GM23338 (cell line): ENCODE data around the gene BMP8A. TPM values are rescaled to one million over a fixed set of nuclear protein-coding genes. Genes with fewer than 3 reads are reported as not detected.

ENCODE experiments used
- ATAC-seq: fragments of 200-7000 bp; cut with Tn5 transposase; 3 replicates; pipeline ENCODE4 v1.9.1; 2020
- DNase-seq: peaks from one replicate; pipeline ENCODE4 v3.0.0-alpha.2; 2015; ENCODE audit warnings: low spot score
- H2AFZ ChIP-seq: fragments of 200-600 bp; sonication (generic); 2 replicates; pipeline ENCODE4 v1.8.0; 2016; ENCODE audit warnings: antibody characterized with exemption, mild to moderate bottlenecking, moderate library complexity
- H3F3A ChIP-seq: fragments of 200-600 bp; sonication (generic); replicated peaks from 2 replicates; pipeline ENCODE4 v1.8.0; 2017; ENCODE audit warnings: antibody characterized with exemption, mixed run types, low read depth
- H3K27ac ChIP-seq: fragments of 200-600 bp; sonication (generic); 2 replicates; pipeline ENCODE4 v1.6.1; 2016; ENCODE audit warnings: low read depth
- H3K27me3 ChIP-seq: fragments of 200-600 bp; sonication (generic); 2 replicates; pipeline ENCODE4 v1.8.0; 2016; ENCODE audit warnings: mild to moderate bottlenecking, mixed run types, moderate library complexity; ENCODE audit not compliant: insufficient read depth
- H3K36me3 ChIP-seq: fragments of 200-600 bp; sonication (generic); 2 replicates; pipeline ENCODE4 v1.8.0; 2016; ENCODE audit warnings: mild to moderate bottlenecking; ENCODE audit not compliant: insufficient read depth
- H3K4me1 ChIP-seq: fragments of 200-600 bp; sonication (generic); 2 replicates; pipeline ENCODE4 v1.8.0; 2016; ENCODE audit warnings: mild to moderate bottlenecking, moderate library complexity; ENCODE audit not compliant: insufficient read depth
- H3K4me2 ChIP-seq: fragments of 200-600 bp; sonication (generic); 2 replicates; pipeline ENCODE4 v1.7.1; 2017; ENCODE audit warnings: mixed run types
- H3K4me3 ChIP-seq: fragments of 200-600 bp; sonication (generic); 2 replicates; pipeline ENCODE4 v1.6.1; 2016; ENCODE audit warnings: mixed run types
- H3K79me2 ChIP-seq: fragments of 200-600 bp; sonication (generic); replicated peaks from 2 replicates; pipeline ENCODE4 v1.8.0; 2017; ENCODE audit warnings: mild to moderate bottlenecking; ENCODE audit not compliant: insufficient read depth
- H3K9me2 ChIP-seq: fragments of 200-600 bp; sonication (generic); 2 replicates; pipeline ENCODE4 v1.8.0; 2017; ENCODE audit not compliant: insufficient read depth
- H4K20me1 ChIP-seq: fragments of 200-600 bp; sonication (generic); replicated peaks from 2 replicates; pipeline ENCODE4 v1.8.0; 2017; ENCODE audit warnings: mild to moderate bottlenecking; ENCODE audit not compliant: insufficient read depth
- H3K27ac Mint-ChIP-seq: 2 replicates; pipeline ENCODE4 v1.8.0; 2020; ENCODE audit warnings: inconsistent platforms, mild to moderate bottlenecking, moderate library complexity, mixed read lengths
- H3K27me3 Mint-ChIP-seq: 3 replicates; pipeline ENCODE4 v1.8.0; 2022; ENCODE audit warnings: low read depth, mild to moderate bottlenecking, moderate library complexity, mixed read lengths, inconsistent platforms; ENCODE audit not compliant: insufficient read depth, poor library complexity
- H3K36me3 Mint-ChIP-seq: 3 replicates; pipeline ENCODE4 v1.8.0; 2021; ENCODE audit warnings: low read depth, mild to moderate bottlenecking, inconsistent platforms, moderate library complexity, mixed read lengths
- H3K4me1 Mint-ChIP-seq: 3 replicates; pipeline ENCODE4 v1.8.0; 2020; ENCODE audit warnings: mild to moderate bottlenecking, inconsistent platforms, mixed read lengths
- H3K4me3 Mint-ChIP-seq: 3 replicates; pipeline ENCODE4 v1.8.0; 2021; ENCODE audit warnings: moderate library complexity, mild to moderate bottlenecking, inconsistent platforms, mixed read lengths
- H3K9me3 Mint-ChIP-seq: 3 replicates; pipeline ENCODE4 v1.8.0; 2020; ENCODE audit warnings: moderate library complexity, mild to moderate bottlenecking, inconsistent platforms, mixed read lengths
- EZH2phosphoT487 ChIP-seq: fragments of 200-600 bp; sonication (generic); IDR thresholded peaks from one replicate; pipeline ENCODE4 v1.8.1; 2018; ENCODE audit warnings: antibody characterized with exemption; ENCODE audit not compliant: unreplicated experiment
- JUNB ChIP-seq: IDR thresholded peaks from one replicate; pipeline ENCODE4 v1.6.1; 2016; ENCODE audit warnings: antibody characterized with exemption; ENCODE audit not compliant: unreplicated experiment
- POLR2AphosphoS5 ChIP-seq: IDR thresholded peaks from 2 replicates; pipeline ENCODE4 v1.6.1; 2016; ENCODE audit warnings: antibody characterized with exemption, low read depth
- STAT1 ChIP-seq: IDR thresholded peaks from one replicate; pipeline ENCODE4 v1.6.1; 2016; ENCODE audit warnings: antibody characterized with exemption; ENCODE audit not compliant: unreplicated experiment
- ZNF114 ChIP-seq: fragments of 250-450 bp; sonication (Bioruptor Pico); IDR thresholded peaks from 2 replicates; pipeline ENCODE4 v1.5.0; 2020; ENCODE audit warnings: mild to moderate bottlenecking, moderate library complexity
- polyA plus RNA-seq: library from polyadenylated mRNA; unstranded; fragments of >200 nt; fragmentation: Nextera tagmentation; extraction: Ambion mirVana; gene quantifications from 2 replicates; pipeline ENCODE4 v1.2.1, GENCODE V29; 2016
- total RNA-seq: library from RNA; depleted of rRNA; stranded (reverse); fragments of >200 nt; shearing (Covaris generic); gene quantifications from 2 replicates; pipeline ENCODE4 v1.2.3, GENCODE V29; 2014
- TF ChIP-seq, protein P1 (sequence below): fragments of 250-450 bp; sonication (Bioruptor Pico); IDR thresholded peaks from 2 replicates; pipeline ENCODE4 v1.5.0; 2020; ENCODE audit warnings: mild to moderate bottlenecking, moderate library complexity
- TF ChIP-seq, protein P2 (sequence below): IDR thresholded peaks from 2 replicates; pipeline ENCODE4 v1.6.1; 2016; ENCODE audit warnings: antibody characterized with exemption

BMP8A gene
- total and polyA plus RNA-seq, 2 experiments from 2014 or later, result 0.34 to 0.63 TPM

DNA sequence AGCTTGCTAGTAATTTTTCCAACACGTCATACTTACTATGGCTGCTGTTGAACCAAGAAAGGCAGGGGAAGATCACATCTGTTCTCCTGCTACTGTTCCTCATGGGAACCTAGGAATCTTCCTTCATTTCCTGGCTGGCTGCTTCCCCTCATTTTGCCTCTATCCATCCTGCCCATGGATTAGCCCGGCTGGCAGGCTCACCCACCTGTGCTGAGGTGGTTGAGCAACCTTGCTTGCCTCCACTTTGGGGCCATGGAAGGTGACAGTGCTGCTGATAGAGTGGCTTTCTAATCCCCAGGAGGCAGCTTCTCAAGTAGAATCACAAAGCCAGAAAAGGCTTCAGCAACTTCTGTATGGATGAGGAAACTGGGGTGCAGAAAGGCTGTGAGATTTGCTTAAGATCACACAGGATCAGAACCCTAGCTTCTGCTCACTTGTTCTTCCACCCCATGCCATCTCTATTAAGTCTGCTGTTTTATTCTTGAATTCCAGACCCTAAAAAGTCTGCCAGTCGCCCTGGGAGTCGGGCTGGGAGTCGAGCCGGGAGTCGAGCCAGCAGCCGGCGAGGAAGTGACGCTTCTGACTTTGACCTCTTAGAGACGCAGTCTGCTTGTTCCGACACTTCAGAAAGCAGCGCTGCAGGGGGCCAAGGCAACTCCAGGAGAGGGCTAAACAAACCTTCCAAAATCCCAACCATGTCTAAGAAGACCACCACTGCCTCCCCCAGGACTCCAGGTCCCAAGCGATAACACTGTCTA is 6.2 kb upstream of the BMP8A start (continued):
- TF ChIP-seq, protein P1, sequence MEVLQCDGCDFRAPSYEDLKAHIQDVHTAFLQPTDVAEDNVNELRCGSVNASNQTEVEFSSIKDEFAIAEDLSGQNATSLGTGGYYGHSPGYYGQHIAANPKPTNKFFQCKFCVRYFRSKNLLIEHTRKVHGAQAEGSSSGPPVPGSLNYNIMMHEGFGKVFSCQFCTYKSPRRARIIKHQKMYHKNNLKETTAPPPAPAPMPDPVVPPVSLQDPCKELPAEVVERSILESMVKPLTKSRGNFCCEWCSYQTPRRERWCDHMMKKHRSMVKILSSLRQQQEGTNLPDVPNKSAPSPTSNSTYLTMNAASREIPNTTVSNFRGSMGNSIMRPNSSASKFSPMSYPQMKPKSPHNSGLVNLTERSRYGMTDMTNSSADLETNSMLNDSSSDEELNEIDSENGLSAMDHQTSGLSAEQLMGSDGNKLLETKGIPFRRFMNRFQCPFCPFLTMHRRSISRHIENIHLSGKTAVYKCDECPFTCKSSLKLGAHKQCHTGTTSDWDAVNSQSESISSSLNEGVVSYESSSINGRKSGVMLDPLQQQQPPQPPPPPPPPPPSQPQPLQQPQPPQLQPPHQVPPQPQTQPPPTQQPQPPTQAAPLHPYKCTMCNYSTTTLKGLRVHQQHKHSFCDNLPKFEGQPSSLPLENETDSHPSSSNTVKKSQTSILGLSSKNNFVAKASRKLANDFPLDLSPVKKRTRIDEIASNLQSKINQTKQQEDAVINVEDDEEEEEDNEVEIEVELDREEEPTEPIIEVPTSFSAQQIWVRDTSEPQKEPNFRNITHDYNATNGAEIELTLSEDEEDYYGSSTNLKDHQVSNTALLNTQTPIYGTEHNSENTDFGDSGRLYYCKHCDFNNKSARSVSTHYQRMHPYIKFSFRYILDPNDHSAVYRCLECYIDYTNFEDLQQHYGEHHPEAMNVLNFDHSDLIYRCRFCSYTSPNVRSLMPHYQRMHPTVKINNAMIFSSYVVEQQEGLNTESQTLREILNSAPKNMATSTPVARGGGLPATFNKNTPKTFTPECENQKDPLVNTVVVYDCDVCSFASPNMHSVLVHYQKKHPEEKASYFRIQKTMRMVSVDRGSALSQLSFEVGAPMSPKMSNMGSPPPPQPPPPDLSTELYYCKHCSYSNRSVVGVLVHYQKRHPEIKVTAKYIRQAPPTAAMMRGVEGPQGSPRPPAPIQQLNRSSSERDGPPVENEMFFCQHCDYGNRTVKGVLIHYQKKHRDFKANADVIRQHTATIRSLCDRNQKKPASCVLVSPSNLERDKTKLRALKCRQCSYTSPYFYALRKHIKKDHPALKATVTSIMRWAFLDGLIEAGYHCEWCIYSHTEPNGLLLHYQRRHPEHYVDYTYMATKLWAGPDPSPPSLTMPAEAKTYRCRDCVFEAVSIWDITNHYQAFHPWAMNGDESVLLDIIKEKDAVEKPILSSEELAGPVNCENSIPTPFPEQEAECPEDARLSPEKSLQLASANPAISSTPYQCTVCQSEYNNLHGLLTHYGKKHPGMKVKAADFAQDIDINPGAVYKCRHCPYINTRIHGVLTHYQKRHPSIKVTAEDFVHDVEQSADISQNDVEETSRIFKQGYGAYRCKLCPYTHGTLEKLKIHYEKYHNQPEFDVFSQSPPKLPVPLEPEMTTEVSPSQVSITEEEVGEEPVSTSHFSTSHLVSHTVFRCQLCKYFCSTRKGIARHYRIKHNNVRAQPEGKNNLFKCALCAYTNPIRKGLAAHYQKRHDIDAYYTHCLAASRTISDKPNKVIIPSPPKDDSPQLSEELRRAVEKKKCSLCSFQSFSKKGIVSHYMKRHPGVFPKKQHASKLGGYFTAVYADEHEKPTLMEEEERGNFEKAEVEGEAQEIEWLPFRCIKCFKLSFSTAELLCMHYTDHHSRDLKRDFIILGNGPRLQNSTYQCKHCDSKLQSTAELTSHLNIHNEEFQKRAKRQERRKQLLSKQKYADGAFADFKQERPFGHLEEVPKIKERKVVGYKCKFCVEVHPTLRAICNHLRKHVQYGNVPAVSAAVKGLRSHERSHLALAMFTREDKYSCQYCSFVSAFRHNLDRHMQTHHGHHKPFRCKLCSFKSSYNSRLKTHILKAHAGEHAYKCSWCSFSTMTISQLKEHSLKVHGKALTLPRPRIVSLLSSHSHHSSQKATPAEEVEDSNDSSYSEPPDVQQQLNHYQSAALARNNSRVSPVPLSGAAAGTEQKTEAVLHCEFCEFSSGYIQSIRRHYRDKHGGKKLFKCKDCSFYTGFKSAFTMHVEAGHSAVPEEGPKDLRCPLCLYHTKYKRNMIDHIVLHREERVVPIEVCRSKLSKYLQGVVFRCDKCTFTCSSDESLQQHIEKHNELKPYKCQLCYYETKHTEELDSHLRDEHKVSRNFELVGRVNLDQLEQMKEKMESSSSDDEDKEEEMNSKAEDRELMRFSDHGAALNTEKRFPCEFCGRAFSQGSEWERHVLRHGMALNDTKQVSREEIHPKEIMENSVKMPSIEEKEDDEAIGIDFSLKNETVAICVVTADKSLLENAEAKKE (CRISPR knock-in tag), result no peak
- TF ChIP-seq STAT1 (no peak), ZNF114 (no peak), EZH2phosphoT487 (no peak), POLR2AphosphoS5 (no peak)
- TF ChIP-seq, protein P2, sequence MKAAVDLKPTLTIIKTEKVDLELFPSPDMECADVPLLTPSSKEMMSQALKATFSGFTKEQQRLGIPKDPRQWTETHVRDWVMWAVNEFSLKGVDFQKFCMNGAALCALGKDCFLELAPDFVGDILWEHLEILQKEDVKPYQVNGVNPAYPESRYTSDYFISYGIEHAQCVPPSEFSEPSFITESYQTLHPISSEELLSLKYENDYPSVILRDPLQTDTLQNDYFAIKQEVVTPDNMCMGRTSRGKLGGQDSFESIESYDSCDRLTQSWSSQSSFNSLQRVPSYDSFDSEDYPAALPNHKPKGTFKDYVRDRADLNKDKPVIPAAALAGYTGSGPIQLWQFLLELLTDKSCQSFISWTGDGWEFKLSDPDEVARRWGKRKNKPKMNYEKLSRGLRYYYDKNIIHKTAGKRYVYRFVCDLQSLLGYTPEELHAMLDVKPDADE, result no peak

DNA sequence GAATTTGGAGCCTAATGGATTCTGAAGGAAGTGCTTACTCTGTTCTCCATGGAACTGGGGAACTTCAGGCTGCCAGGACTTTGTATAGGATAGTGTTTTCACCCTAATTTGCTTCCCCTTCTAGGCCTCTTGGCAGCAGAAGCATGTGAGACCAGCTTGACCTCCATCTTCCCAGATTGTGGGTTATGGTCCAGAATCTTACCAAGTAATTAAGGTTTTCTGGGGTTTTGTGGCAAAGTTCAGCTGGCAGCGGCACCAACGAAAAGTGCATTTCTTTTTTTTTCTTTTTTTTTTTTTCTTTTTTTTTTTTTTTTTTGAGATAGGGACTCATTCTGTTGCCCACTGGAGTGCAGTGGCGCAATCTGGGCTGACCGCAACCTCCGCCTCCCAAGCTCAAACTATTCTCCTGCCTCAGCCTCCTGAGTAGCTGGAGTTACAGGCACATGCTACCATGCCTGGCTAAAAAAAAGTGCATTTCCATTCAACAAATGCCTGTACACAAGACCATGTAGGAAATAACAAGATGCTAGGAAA is 3.4 kb upstream of the BMP8A start:
- no peaks in the 10 kb centered on the region for H3K4me1 ChIP-seq
- H3K36me3 ChIP-seq, result peaks cover 34% of the 10 kb centered on the region
- H3K79me2 ChIP-seq, result no peaks in the 10 kb centered on the region
- H3K27me3 ChIP-seq, result peaks cover 41% of the 10 kb centered on the region
- Mint-ChIP-seq H3K36me3 (peaks cover 29% of the 10 kb centered on the region), H3K27ac (no peak overlapping the region), H3K4me1 (peaks cover 2% of the 10 kb centered on the region; the same call in 2 of the 3 replicates), H3K4me3 (no peak overlapping the region), H3K9me3 (no peaks in the 10 kb centered on the region), H3K27me3 (peaks cover 35% of the 10 kb centered on the region)
- TF ChIP-seq ZNF114, result no peak
- no peak for TF ChIP-seq JUNB
- H3F3A ChIP-seq, result peaks cover 16% of the 10 kb centered on the region
- ATAC-seq (no peak), DNase-seq (no peak)
- no peak overlapping the region for H3K4me3 ChIP-seq
- H3K4me2 ChIP-seq, result no peak overlapping the region
- H4K20me1 ChIP-seq, result peaks cover 17% of the 10 kb centered on the region
- H3K9me2 ChIP-seq, result no peaks in the 10 kb centered on the region
- H3K27ac ChIP-seq, result no peak overlapping the region
- H2AFZ ChIP-seq, result no peak overlapping the region
